Muscle of leg (tissue), 11 donors: ENCODE measurements around the gene AKT3. TPM values are rescaled to one million over a fixed set of nuclear protein-coding genes. Genes with fewer than 3 reads are reported as not detected.

ENCODE experiments used
- DNase-seq: peaks from one replicate; pipeline ENCODE4 v3.0.0; 2013
- H3K27ac ChIP-seq: one replicate; pipeline ENCODE4 v1.5.1; 2013; ENCODE audit warnings: mild to moderate bottlenecking, low read length, control low read depth
- H3K27me3 ChIP-seq: one replicate; pipeline ENCODE4 v1.6.1; 2013; ENCODE audit warnings: low read length; ENCODE audit not compliant: control insufficient read depth, insufficient read depth
- H3K36me3 ChIP-seq: one replicate; pipeline ENCODE4 v1.6.1; 2013; ENCODE audit warnings: low read length; ENCODE audit not compliant: control insufficient read depth, insufficient read depth
- H3K4me1 ChIP-seq: one replicate; pipeline ENCODE4 v1.6.1; 2013; ENCODE audit warnings: low read length; ENCODE audit not compliant: control insufficient read depth, insufficient read depth
- H3K4me3 ChIP-seq: one replicate; pipeline ENCODE4 v1.5.1; 2013; ENCODE audit warnings: low read length, control low read depth
- H3K9me3 ChIP-seq: replicated peaks from 2 replicates; pipeline ENCODE4 v1.6.1; 2013; ENCODE audit warnings: low read depth, low read length; ENCODE audit not compliant: control insufficient read depth
- WGBS: methylation state at CpG from one replicate; pipeline ENCODE4 v1.1.5; 2013; ENCODE audit warnings: missing lambda C conversion rate; ENCODE audit not compliant: insufficient coverage; 5-methylcytosine and 5-hydroxymethylcytosine counted together
- polyA plus RNA-seq, 8 donors: library from polyadenylated mRNA; unstranded; fragments of 120-200 nt; gene quantifications; one replicate each; pipeline versions ENCODE4 v1.2.1 to v1.2.3, GENCODE V29; 2013; ENCODE audit warnings: inconsistent platforms in 1 of 8, low replicate concordance in 1 of 8; ENCODE audit not compliant: insufficient read length in 8 of 8, insufficient read depth in 1 of 8
- total RNA-seq: library from RNA; stranded (reverse); fragments of 120-200 nt; gene quantifications from one replicate; pipeline ENCODE4 v1.2.4, GENCODE V29; 2013

The AKT3 gene
- total and polyA plus RNA-seq, 9 donors = 14.3 to 25.0 (median 19.6) TPM

DNA sequence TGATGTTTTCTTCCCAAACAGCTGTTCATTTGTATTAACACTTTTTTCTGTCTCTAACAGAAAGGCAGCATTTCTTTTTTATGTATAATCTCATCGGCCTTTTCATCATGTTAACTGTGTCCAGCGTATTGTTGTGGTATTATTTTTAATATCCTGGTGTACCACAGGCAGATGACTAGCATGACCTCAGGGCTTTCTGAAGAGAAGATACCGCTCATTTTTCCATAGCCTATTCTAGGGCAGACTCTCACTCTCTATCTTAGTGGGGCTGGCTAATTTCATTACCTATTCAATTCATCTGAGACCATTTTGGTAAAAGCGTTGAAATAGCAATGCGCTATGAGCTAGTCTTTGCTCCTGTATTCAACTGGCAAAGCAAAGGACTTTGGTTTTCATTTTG lies 384.3 kb downstream of the AKT3 start:
- H3K27ac ChIP-seq = no peak overlapping the region
- no peak overlapping the region for H3K4me3 ChIP-seq
- DNase-seq = no peak
- no CpG with 5 or more reads among the region's 5 CpGs for WGBS
- H3K27me3 ChIP-seq = no peaks in the 10 kb centered on the region
- H3K36me3 ChIP-seq = peaks cover 4% of the 10 kb centered on the region
- no peaks in the 10 kb centered on the region for H3K9me3 ChIP-seq
- H3K4me1 ChIP-seq = peaks cover 2% of the 10 kb centered on the region

DNA sequence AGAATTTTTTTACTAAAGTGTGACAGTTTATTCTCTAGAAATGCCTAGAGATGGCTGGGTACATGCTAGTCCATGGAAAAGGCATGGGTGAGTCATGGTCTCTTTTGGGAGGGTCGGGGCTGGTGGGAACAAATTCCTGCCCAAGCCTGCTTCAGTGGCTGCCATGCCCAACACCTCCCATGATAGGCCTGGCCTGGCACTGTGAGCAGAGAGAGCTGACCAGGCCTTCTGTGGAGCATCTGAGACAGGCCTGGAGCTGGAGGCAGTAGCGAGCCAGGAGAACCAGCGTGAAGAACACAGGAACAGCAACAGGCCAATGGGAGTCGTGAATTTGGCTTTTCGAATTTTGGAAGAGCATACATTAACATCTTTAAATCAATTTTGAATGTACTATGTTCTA lies 385.0 kb downstream of the AKT3 start:
- Histone ChIP-seq H3K27me3 (no peaks in the 10 kb centered on the region), H3K27ac (no peak overlapping the region), H3K4me1 (peaks cover 4% of the 10 kb centered on the region), H3K4me3 (no peak overlapping the region), H3K36me3 (peaks cover 2% of the 10 kb centered on the region), H3K9me3 (no peaks in the 10 kb centered on the region)
- 89% methylated on average over 1 of the region's 5 CpGs for WGBS
- no peak for DNase-seq

DNA sequence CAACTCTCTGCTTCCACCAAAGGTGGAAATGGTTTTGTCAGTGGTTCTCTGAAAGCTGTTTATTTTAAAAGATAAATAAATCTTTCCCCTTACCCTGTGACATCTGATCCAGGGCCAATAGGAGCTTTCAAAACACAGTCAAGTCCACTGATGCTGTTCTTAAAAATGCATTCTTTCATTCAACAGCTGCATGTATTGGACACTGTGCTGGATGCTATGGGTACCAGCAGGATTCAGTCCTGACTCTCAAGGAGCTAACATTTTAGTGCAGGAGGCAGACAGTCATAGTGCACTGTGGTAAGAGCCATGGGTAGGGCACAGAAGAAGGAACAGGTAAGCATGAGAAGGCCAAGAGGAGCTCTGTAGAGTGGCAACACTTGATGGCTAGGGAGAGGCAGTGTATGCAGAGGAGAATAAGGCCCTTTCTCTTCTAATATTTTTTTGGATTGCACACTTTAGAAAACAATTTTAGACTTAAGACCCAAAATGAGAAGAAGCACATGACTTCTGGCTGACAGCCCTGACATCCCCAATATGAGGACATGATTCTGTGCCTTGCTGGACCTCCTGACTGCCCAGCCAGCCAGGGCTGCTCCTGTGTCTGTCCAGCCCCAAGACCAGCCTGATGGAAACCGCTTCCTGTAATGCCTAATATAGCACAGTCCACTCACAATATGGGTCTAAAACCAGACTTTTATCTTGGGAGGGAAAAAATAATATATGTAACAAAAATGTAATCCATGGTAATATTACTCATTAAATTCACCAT lies 386.9 kb downstream of the AKT3 start:
- H3K36me3 ChIP-seq = peaks cover 2% of the 10 kb centered on the region
- H3K4me3 ChIP-seq = no peak overlapping the region
- H3K4me1 ChIP-seq = peaks cover 4% of the 10 kb centered on the region
- H3K9me3 ChIP-seq = no peaks in the 10 kb centered on the region
- H3K27me3 ChIP-seq = no peaks in the 10 kb centered on the region
- no peak overlapping the region for H3K27ac ChIP-seq
- WGBS = no CpG with 5 or more reads among the region's 1 CpG
- no peak for DNase-seq

- Histone ChIP-seq H3K27ac (no peak overlapping the region), H3K4me1 (peaks cover 4% of the 10 kb centered on the region), H3K27me3 (no peaks in the 10 kb centered on the region), H3K36me3 (peaks cover 2% of the 10 kb centered on the region), H3K9me3 (no peaks in the 10 kb centered on the region), H3K4me3 (no peak overlapping the region)
- DNase-seq = no peak
- WGBS = 100% methylated on average over 1 of the region's 4 CpGs
Measured at GRCh38 chr1:243461700-243462099, 388.3 kb downstream of the AKT3 start.

DNA sequence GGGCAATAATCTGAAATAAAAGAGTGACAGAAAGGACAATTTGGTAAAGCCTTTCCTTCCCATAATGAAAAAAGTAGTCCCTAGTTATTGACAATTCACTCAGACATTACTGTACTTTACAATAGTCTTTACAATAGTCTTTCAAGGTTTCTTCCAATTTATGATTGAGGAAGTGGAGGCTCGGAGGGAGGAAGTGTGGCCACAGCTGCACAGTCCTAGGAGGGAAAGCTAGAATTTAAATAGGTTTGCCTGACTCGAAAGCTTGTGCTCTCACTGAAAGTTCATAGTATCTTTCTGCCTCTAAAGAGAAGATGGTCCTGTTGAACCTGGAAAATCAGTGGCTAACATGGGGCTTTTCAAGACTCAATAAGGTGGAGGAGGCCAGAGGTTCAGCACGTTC lies 391.0 kb downstream of the AKT3 start:
- Histone ChIP-seq H3K27me3 (no peaks in the 10 kb centered on the region), H3K4me3 (no peak overlapping the region), H3K36me3 (peaks cover 4% of the 10 kb centered on the region), H3K27ac (no peak overlapping the region), H3K9me3 (no peaks in the 10 kb centered on the region), H3K4me1 (peaks cover 4% of the 10 kb centered on the region)
- WGBS = 33% methylated on average over 3 of the region's 3 CpGs
- peak; percentile 53 for DNase-seq

GRCh38 chr1:243457363-243457982 lies 392.6 kb downstream of the AKT3 start:
- no peak overlapping the region for H3K4me3 ChIP-seq
- no peak overlapping the region for H3K27ac ChIP-seq
- H3K9me3 ChIP-seq = no peaks in the 10 kb centered on the region
- H3K4me1 ChIP-seq = peaks cover 4% of the 10 kb centered on the region
- DNase-seq = no peak
- 100% methylated on average over 2 of the region's 9 CpGs for WGBS
- peaks cover 2% of the 10 kb centered on the region for H3K36me3 ChIP-seq
- no peaks in the 10 kb centered on the region for H3K27me3 ChIP-seq

- Histone ChIP-seq H3K36me3 (peaks cover 2% of the 10 kb centered on the region), H3K4me1 (peaks cover 2% of the 10 kb centered on the region), H3K27ac (no peak overlapping the region), H3K27me3 (no peaks in the 10 kb centered on the region), H3K9me3 (no peaks in the 10 kb centered on the region), H3K4me3 (no peak overlapping the region)
- 89% methylated on average over 4 of the region's 11 CpGs for WGBS
- DNase-seq = no peak
Measured at GRCh38 chr1:243455760-243456651, 394.0 kb downstream of the AKT3 start.

DNA sequence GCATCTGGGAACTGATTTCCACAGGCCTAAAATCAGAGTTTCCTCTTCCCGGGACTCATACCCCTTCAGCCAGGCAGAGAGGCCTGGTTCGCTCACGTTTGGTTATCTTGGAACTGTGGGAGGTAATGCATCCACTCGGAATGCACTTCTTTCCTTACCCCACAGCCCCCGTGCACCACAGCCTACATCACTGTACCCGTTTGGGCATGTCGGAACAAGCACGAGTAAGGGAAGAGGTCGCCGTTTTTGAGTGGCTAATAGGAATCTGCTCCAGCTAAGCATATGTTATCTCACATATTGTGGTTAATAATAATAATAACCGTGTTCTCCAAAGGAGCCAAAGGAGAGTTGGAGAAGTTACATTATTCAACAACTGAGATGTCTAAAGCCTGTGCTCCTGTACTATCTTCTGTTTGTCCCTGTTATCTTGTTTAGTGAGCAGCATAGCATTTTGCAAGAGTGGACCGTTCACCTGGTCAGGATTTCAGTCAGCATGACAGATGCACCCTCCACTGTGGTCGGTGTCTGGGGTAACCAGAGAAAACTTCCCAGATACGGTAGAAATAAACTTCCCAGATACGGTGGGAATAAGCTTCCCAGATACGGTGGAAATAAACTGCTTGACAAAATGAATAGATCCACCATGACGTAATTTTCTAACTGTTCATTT lies 395.6 kb downstream of the AKT3 start:
- Histone ChIP-seq H3K27ac (no peak overlapping the region), H3K9me3 (no peaks in the 10 kb centered on the region), H3K4me3 (no peak overlapping the region), H3K4me1 (no peaks in the 10 kb centered on the region), H3K27me3 (no peaks in the 10 kb centered on the region), H3K36me3 (peaks cover 2% of the 10 kb centered on the region)
- DNase-seq = no peak
- WGBS = 100% methylated on average over 1 of the region's 17 CpGs

GRCh38 chr1:243452092-243452491 lies 398.0 kb downstream of the AKT3 start:
- Histone ChIP-seq H3K27ac (no peak overlapping the region), H3K4me3 (no peak overlapping the region), H3K36me3 (peaks cover 2% of the 10 kb centered on the region), H3K9me3 (no peaks in the 10 kb centered on the region), H3K4me1 (peaks cover 2% of the 10 kb centered on the region), H3K27me3 (no peaks in the 10 kb centered on the region)
- DNase-seq = peak; percentile 45
- WGBS = no CpG with 5 or more reads among the region's 2 CpGs
